Measurements from ENCODE around the gene NFIB. TPM values are rescaled to one million over a fixed set of nuclear protein-coding genes. Genes with fewer than 3 reads are reported as not detected.

Gene NFIB
- total and polyA plus RNA-seq, 2 of the 13 experiments (the other 11 are each of a cell fraction or from before 2014, with no cell fraction given) = 0.98 to 4.6 TPM

DNA sequence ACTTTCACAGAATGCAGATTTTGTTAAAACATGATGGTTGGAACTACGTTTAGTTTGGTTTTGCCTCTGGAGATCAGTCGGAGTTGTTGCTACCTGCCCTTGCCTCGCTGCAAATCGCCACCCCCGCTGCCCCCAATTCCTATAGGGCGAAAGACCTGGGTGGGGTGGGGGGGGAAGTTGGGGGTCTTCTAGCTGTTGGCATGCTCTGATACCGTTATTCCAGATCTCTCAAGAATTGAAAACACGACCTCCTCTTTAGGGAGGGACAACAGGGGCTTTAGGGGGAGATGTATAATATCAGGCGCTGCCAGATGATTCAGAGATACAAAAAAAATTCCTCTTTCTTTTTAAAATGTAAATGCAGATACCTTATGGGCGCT lies 36.4 kb upstream of the NFIB start:
- H3K9me3 ChIP-seq (ENCODE audit: low read length) = no peaks in the 10 kb centered on the region
- H3K27me3 ChIP-seq (ENCODE audit: control insufficient read depth in 1 of 2, insufficient read depth in 2 of 2, low read length in 2 of 2) = peaks cover 2 to 76% of the 10 kb centered on the region in 2 experiments; a peak in 4 of 5 replicates
- POLR2A ChIA-PET = no interaction called here
- DNase-seq (ENCODE audit: low spot score) (no peak), FAIRE-seq (no peak), ATAC-seq (no peak)
- H4K20me1 ChIP-seq (ENCODE audit: insufficient read depth, low read length) = no peaks in the 10 kb centered on the region; the same call in 1 of the 2 replicates
- TF ChIP-seq POGK (CRISPR knock-in tag; conservative IDR thresholded peaks at IDR 0.05) = no peak
- 41% methylated on average over 10 of the region's 10 CpGs for WGBS (ENCODE audit: low lambda C conversion rate)
- CTCF ChIA-PET (ENCODE audit: low intra/inter-chr PET ratio, low total read pairs) = no interaction called here
- H3K27ac ChIP-seq (ENCODE audit: extremely low read length, insufficient read depth, low read length) = no peak overlapping the region
- H3K9ac ChIP-seq (ENCODE audit: insufficient read depth, low read depth, low read length) = no peak overlapping the region
- no peaks in the 10 kb centered on the region for H3K36me3 ChIP-seq (replicated peaks in 1 of 2; ENCODE audit: control insufficient read depth in 1 of 2, insufficient read depth in 2 of 2, low read length in 2 of 2)
- H2AFZ ChIP-seq (ENCODE audit: low read length) = no peak overlapping the region
- no peak overlapping the region for H3K4me3 ChIP-seq (replicated peaks in 1 of 3; ENCODE audit: insufficient read depth in 1 of 3, low read depth in 2 of 3, low read length in 3 of 3)
- H3K79me2 ChIP-seq (ENCODE audit: insufficient read depth, low read length) = no peaks in the 10 kb centered on the region
- intact Hi-C loops (cut with micrococcal nuclease; ENCODE audit: unreplicated experiment) = no loop called here
- no peak overlapping the region for H3K4me2 ChIP-seq (ENCODE audit: low read depth, low read length)
- in situ Hi-C loops (cut with HindIII; ENCODE audit: extremely low pct_ligation_motif_present, low pct_unique_long_range_greater_than_20kb) = loop anchor here (5.0 to 25.0 kb wide), 5 partner anchors 283 to 1313 kb away; no protein-coding TSS in a partner anchor
- BruUV-seq (replicated peaks) = no TSS peak
- peaks cover 27% of the 10 kb centered on the region for H3K4me1 ChIP-seq (ENCODE audit: insufficient read depth, low read length)

GRCh38 chr9:14349447-14350348 lies 35.8 kb upstream of the NFIB start:
- CTCF ChIA-PET (ENCODE audit: low intra/inter-chr PET ratio, low total read pairs) = no interaction called here
- FAIRE-seq (no peak), DNase-seq (ENCODE audit: low spot score) (no peak), ATAC-seq (no peak)
- no peak overlapping the region for H3K4me3 ChIP-seq (replicated peaks in 1 of 3; ENCODE audit: insufficient read depth in 1 of 3, low read depth in 2 of 3, low read length in 3 of 3)
- H3K9ac ChIP-seq (ENCODE audit: insufficient read depth, low read depth, low read length) = no peak overlapping the region
- H3K9me3 ChIP-seq (ENCODE audit: low read length) = no peaks in the 10 kb centered on the region
- H2AFZ ChIP-seq (ENCODE audit: low read length) = no peak overlapping the region
- peaks cover 4 to 76% of the 10 kb centered on the region in 2 experiments; a peak in 4 of 5 replicates for H3K27me3 ChIP-seq (ENCODE audit: control insufficient read depth in 1 of 2, insufficient read depth in 2 of 2, low read length in 2 of 2)
- H3K4me1 ChIP-seq (ENCODE audit: insufficient read depth, low read length) = peaks cover 27% of the 10 kb centered on the region
- H3K27ac ChIP-seq (ENCODE audit: extremely low read length, insufficient read depth, low read length) = no peak overlapping the region
- no peak overlapping the region for H3K4me2 ChIP-seq (ENCODE audit: low read depth, low read length)
- BruUV-seq (replicated peaks) = no TSS peak
- intact Hi-C loops (cut with micrococcal nuclease; ENCODE audit: unreplicated experiment) = no loop called here
- no peaks in the 10 kb centered on the region; the same call in 1 of the 2 replicates for H4K20me1 ChIP-seq (ENCODE audit: insufficient read depth, low read length)
- no peaks in the 10 kb centered on the region for H3K36me3 ChIP-seq (replicated peaks in 1 of 2; ENCODE audit: control insufficient read depth in 1 of 2, insufficient read depth in 2 of 2, low read length in 2 of 2)
- no peak for TF ChIP-seq ZNF354B (CRISPR knock-in tag; IDR thresholded peaks at IDR 0.05)
- TF ChIP-seq ZNF563 (CRISPR knock-in tag; IDR thresholded peaks at IDR 0.05) = no peak
- TF ChIP-seq ZFP36L1 (CRISPR knock-in tag; IDR thresholded peaks at IDR 0.05) = no peak
- TF ChIP-seq, protein P1, sequence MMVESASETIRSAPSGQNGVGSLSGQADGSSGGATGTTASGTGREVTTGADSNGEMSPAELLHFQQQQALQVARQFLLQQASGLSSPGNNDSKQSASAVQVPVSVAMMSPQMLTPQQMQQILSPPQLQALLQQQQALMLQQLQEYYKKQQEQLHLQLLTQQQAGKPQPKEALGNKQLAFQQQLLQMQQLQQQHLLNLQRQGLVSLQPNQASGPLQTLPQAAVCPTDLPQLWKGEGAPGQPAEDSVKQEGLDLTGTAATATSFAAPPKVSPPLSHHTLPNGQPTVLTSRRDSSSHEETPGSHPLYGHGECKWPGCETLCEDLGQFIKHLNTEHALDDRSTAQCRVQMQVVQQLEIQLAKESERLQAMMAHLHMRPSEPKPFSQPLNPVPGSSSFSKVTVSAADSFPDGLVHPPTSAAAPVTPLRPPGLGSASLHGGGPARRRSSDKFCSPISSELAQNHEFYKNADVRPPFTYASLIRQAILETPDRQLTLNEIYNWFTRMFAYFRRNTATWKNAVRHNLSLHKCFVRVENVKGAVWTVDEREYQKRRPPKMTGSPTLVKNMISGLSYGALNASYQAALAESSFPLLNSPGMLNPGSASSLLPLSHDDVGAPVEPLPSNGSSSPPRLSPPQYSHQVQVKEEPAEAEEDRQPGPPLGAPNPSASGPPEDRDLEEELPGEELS (CRISPR knock-in tag; IDR thresholded peaks at IDR 0.05) = no peak
- no peak for TF ChIP-seq RAD51 (IDR thresholded peaks at IDR 0.05; ENCODE audit: borderline replicate concordance)
- TF ChIP-seq ZNF737 (CRISPR knock-in tag; IDR thresholded peaks at IDR 0.05; ENCODE audit: borderline replicate concordance) = no peak
- TF ChIP-seq STAG1 (CRISPR knock-in tag; IDR thresholded peaks at IDR 0.05) = no peak
- no peak for TF ChIP-seq ZNF430 (CRISPR knock-in tag; IDR thresholded peaks at IDR 0.05)
- in situ Hi-C loops (cut with HindIII; ENCODE audit: extremely low pct_ligation_motif_present, low pct_unique_long_range_greater_than_20kb) = loop anchor here (5.0 to 25.0 kb wide), 5 partner anchors 282 to 1312 kb away; no protein-coding TSS in a partner anchor
- H3K79me2 ChIP-seq (ENCODE audit: insufficient read depth, low read length) = no peaks in the 10 kb centered on the region
- WGBS (ENCODE audit: low lambda C conversion rate) = 47% methylated on average over 42 of the region's 42 CpGs
- POLR2A ChIA-PET = no interaction called here

Measured in HepG2 (cell line).